H9 (cell line): ENCODE measurements around the gene METTL17. TPM values are rescaled to one million over a fixed set of nuclear protein-coding genes. Genes with fewer than 3 reads are reported as not detected.

Source experiments
- DNase-seq: peaks from one replicate; pipeline ENCODE4 v3.0.0-alpha.2; 2017
- H2AFZ ChIP-seq: one replicate; pipeline ENCODE4 v1.6.1; 2013; ENCODE audit warnings: mild to moderate bottlenecking, low read length, control low read depth, moderate library complexity
- H2AK5ac ChIP-seq: 2 replicates; pipeline ENCODE4 v1.6.1; 2013; ENCODE audit warnings: low read length, control low read depth, mixed read lengths; ENCODE audit not compliant: insufficient read length
- H2BK120ac ChIP-seq: one replicate; pipeline ENCODE4 v1.6.1; 2013; ENCODE audit warnings: low read depth, mild to moderate bottlenecking, low read length, control low read depth, inconsistent platforms; ENCODE audit not compliant: poor library complexity, severe bottlenecking
- H2BK12ac ChIP-seq: 2 replicates; pipeline ENCODE4 v1.6.1; 2013; ENCODE audit warnings: low read length, control low read depth, mixed read lengths, low read depth; ENCODE audit not compliant: insufficient read length
- H2BK15ac ChIP-seq: 2 replicates; pipeline ENCODE4 v1.6.1; 2013; ENCODE audit warnings: low read depth, low read length, control low read depth
- H2BK20ac ChIP-seq: one replicate; pipeline ENCODE4 v1.6.1; 2013; ENCODE audit warnings: low read depth, mild to moderate bottlenecking, low read length, control low read depth, inconsistent platforms; ENCODE audit not compliant: poor library complexity, severe bottlenecking
- H2BK5ac ChIP-seq: 2 replicates; pipeline ENCODE4 v1.6.1; 2013; ENCODE audit warnings: low read length, control low read depth, mixed read lengths; ENCODE audit not compliant: insufficient read length
- H3K14ac ChIP-seq: 2 replicates; pipeline ENCODE4 v1.6.1; 2013; ENCODE audit warnings: low read length, control low read depth; ENCODE audit not compliant: insufficient read depth
- H3K18ac ChIP-seq: 2 replicates; pipeline ENCODE4 v1.6.1; 2013; ENCODE audit warnings: low read depth, mild to moderate bottlenecking, mixed read lengths, low read length, control low read depth; ENCODE audit not compliant: insufficient read length
- H3K23ac ChIP-seq: 2 replicates; pipeline ENCODE4 v1.6.1; 2013; ENCODE audit warnings: low read length, control low read depth, mixed read lengths, low read depth; ENCODE audit not compliant: insufficient read length
- H3K23me2 ChIP-seq: 2 replicates; pipeline ENCODE4 v1.6.1; 2013; ENCODE audit warnings: low read depth, mild to moderate bottlenecking, mixed read lengths, low read length, control low read depth; ENCODE audit not compliant: insufficient read length, poor library complexity, severe bottlenecking
- H3K27ac ChIP-seq: 2 replicates; pipeline ENCODE4 v1.5.1; 2013; ENCODE audit warnings: low read length, control low read depth, mixed read lengths, low read depth; ENCODE audit not compliant: insufficient read length
- H3K27me3 ChIP-seq: 2 replicates; pipeline ENCODE4 v1.6.1; 2013; ENCODE audit warnings: low read length, control low read depth, inconsistent platforms; ENCODE audit not compliant: insufficient read depth
- H3K4ac ChIP-seq: 2 replicates; pipeline ENCODE4 v1.6.1; 2013; ENCODE audit warnings: low read depth, mild to moderate bottlenecking, control low read depth, inconsistent platforms, low read length, moderate library complexity
- H3K4me1 ChIP-seq: 2 replicates; pipeline ENCODE4 v1.6.1; 2013; ENCODE audit warnings: low read length, control low read depth, inconsistent platforms; ENCODE audit not compliant: insufficient read depth
- H3K4me2 ChIP-seq: 2 replicates; pipeline ENCODE4 v1.6.1; 2013; ENCODE audit warnings: low read length, control low read depth, mixed read lengths; ENCODE audit not compliant: insufficient read length, insufficient read depth
- H3K56ac ChIP-seq: 2 replicates; pipeline ENCODE4 v1.6.1; 2013; ENCODE audit warnings: low read depth, mild to moderate bottlenecking, mixed read lengths, low read length, control low read depth; ENCODE audit not compliant: insufficient read length
- H3K79me1 ChIP-seq: 2 replicates; pipeline ENCODE4 v1.6.1; 2013; ENCODE audit warnings: low read depth, mild to moderate bottlenecking, moderate library complexity, low read length, control low read depth, inconsistent platforms; ENCODE audit not compliant: insufficient read depth, poor library complexity, severe bottlenecking
- H3K79me2 ChIP-seq: 2 replicates; pipeline ENCODE4 v1.6.1; 2013; ENCODE audit warnings: low read length, control low read depth, inconsistent platforms; ENCODE audit not compliant: insufficient read depth
- H3K9ac ChIP-seq: 2 replicates; pipeline ENCODE4 v1.6.1; 2013; ENCODE audit warnings: low read length, control low read depth, mixed read lengths; ENCODE audit not compliant: insufficient read length; ENCODE audit errors: extremely low read depth
- H3K9me3 ChIP-seq: one replicate; pipeline ENCODE4 v1.6.1; 2013; ENCODE audit warnings: low read depth, low read length, inconsistent platforms; ENCODE audit not compliant: control insufficient read depth
- H3T11ph ChIP-seq: one replicate; pipeline ENCODE4 v1.6.1; 2013; ENCODE audit warnings: mild to moderate bottlenecking, low read length, control low read depth, inconsistent platforms
- H4K20me1 ChIP-seq: one replicate; pipeline ENCODE4 v1.6.1; 2013; ENCODE audit not compliant: control insufficient read depth, insufficient read length, insufficient read depth
- H4K5ac ChIP-seq: 2 replicates; pipeline ENCODE4 v1.6.1; 2013; ENCODE audit warnings: low read depth, mild to moderate bottlenecking, mixed read lengths, low read length, control low read depth; ENCODE audit not compliant: insufficient read length
- H4K8ac ChIP-seq: replicated peaks from 2 replicates; pipeline ENCODE4 v1.6.1; 2013; ENCODE audit warnings: low read length, control low read depth, mixed read lengths, low read depth; ENCODE audit not compliant: insufficient read length
- H4K91ac ChIP-seq: 2 replicates; pipeline ENCODE4 v1.6.1; 2013; ENCODE audit warnings: low read depth, mild to moderate bottlenecking, moderate library complexity, mixed read lengths, low read length, control low read depth; ENCODE audit not compliant: insufficient read length
- H3K27ac Mint-ChIP-seq, 3 experiments: 2 replicates in 2 of 3; 3 replicates in 1 of 3; pipeline ENCODE4 v1.8.0; 2020 to 2021; ENCODE audit warnings: mixed read lengths in 3 of 3, mild to moderate bottlenecking in 1 of 3, moderate library complexity in 1 of 3
- H3K27me3 Mint-ChIP-seq: 2 replicates; pipeline ENCODE4 v1.8.0; 2021; ENCODE audit warnings: low read depth, mild to moderate bottlenecking, moderate library complexity, mixed read lengths
- H3K36me3 Mint-ChIP-seq, 3 experiments: 2 replicates in 2 of 3; 3 replicates in 1 of 3; pipeline ENCODE4 v1.8.0; 2020 to 2021; ENCODE audit warnings: low read depth in 3 of 3, mixed read lengths in 3 of 3; ENCODE audit not compliant: insufficient read depth in 1 of 3
- H3K4me1 Mint-ChIP-seq, 2 experiments: 2 replicates each; pipeline ENCODE4 v1.8.0; 2020; ENCODE audit warnings: mixed read lengths in 2 of 2
- H3K4me3 Mint-ChIP-seq, 2 experiments: 2 replicates in 1 of 2; 3 replicates in 1 of 2; pipeline ENCODE4 v1.8.0; 2020 to 2021; ENCODE audit warnings: mild to moderate bottlenecking in 2 of 2, mixed read lengths in 2 of 2, moderate library complexity in 1 of 2
- H3K9me3 Mint-ChIP-seq, 2 experiments: 2 replicates in 1 of 2; 3 replicates in 1 of 2; pipeline ENCODE4 v1.8.0; 2020; ENCODE audit warnings: mild to moderate bottlenecking in 2 of 2, mixed read lengths in 2 of 2, moderate library complexity in 1 of 2
- CTCF ChIP-seq: fragments of 200-600 bp; sonication (generic); conservative IDR thresholded peaks from 3 replicates; pipeline ENCODE4 v1.8.0; 2021; ENCODE audit warnings: antibody characterized with exemption, mild to moderate bottlenecking
- WGBS: extraction: QIAGEN DNeasy Blood & Tissue Kit; methylation state at CpG from one replicate; pipeline ENCODE4 v1.1.7; 2013; ENCODE audit warnings: missing lambda C conversion rate, low lambda C conversion rate, mixed read lengths; ENCODE audit not compliant: insufficient read length; ENCODE audit errors: extremely low coverage; 5-methylcytosine and 5-hydroxymethylcytosine counted together
- total RNA-seq: library from RNA; stranded (reverse); gene quantifications from 2 replicates; pipeline ENCODE4 v1.2.1, GENCODE V29; 2021

METTL17 gene
- total RNA-seq, 1 experiment from 2014 or later = 81.4 TPM

- Histone ChIP-seq H2BK12ac (no peak overlapping the region), H3K4me1 (no peaks in the 10 kb centered on the region), H3K27me3 (no peaks in the 10 kb centered on the region), H3K9ac (no peak overlapping the region), H3K9me3 (no peaks in the 10 kb centered on the region), H3K79me2 (no peaks in the 10 kb centered on the region), H2AFZ (no peak overlapping the region), H2AK5ac (no peak overlapping the region), H3K23me2 (peaks cover 6% of the 10 kb centered on the region), H3K27ac (no peak overlapping the region), H3K4ac (no peak overlapping the region), H2BK120ac (no peak overlapping the region), H4K5ac (no peak overlapping the region), H3T11ph (no peak overlapping the region), H2BK5ac (no peak overlapping the region), H3K56ac (no peak overlapping the region), H4K91ac (no peak overlapping the region), H3K4me2 (no peak overlapping the region), H4K20me1 (no peaks in the 10 kb centered on the region), H3K18ac (no peak overlapping the region), H2BK20ac (no peak overlapping the region), H2BK15ac (no peak overlapping the region), H3K79me1 (no peaks in the 10 kb centered on the region), H3K23ac (no peak overlapping the region), H3K14ac (no peak overlapping the region), H4K8ac (no peak overlapping the region)
- Mint-ChIP-seq H3K4me3 (no peak overlapping the region), H3K36me3 (no peaks in the 10 kb centered on the region), H3K9me3 (no peaks in the 10 kb centered on the region), H3K27ac (no peak overlapping the region), H3K4me1 (peaks cover 8 to 12% of the 10 kb centered on the region in 2 experiments), H3K27me3 (peaks cover 31% of the 10 kb centered on the region)
- no peak for DNase-seq
- WGBS = no CpG with 5 or more reads among the region's 3 CpGs
- no peak for TF ChIP-seq CTCF
Observed at GRCh38 chr14:20969336-20969735, 20.4 kb upstream of the METTL17 start.
